Astrocyte of the spinal cord (primary cell): ENCODE results near the gene ARHGEF40.

ENCODE experiments used
- DNase-seq: peaks from one replicate; pipeline ENCODE4 v3.0.0; 2011; ENCODE audit warnings: low read depth, low spot score
- H3K4me3 ChIP-seq: 2 replicates; pipeline ENCODE4 v1.5.1; 2011; ENCODE audit warnings: low read depth, mild to moderate bottlenecking, low read length, moderate library complexity
- CTCF ChIP-seq: IDR thresholded peaks from 2 replicates; pipeline ENCODE4 v1.5.1; 2012; ENCODE audit warnings: low read depth, mild to moderate bottlenecking, low read length, inconsistent platforms
- in situ Hi-C: cut with HindIII; loops from 2 replicates; pipeline ENCODE4 v1.10.0; 2017; ENCODE audit warnings: low sequenced_read_pairs

ARHGEF40 gene

GRCh38 chr14:21098076-21098891 is 28.2 kb downstream of the ARHGEF40 start, which contains the start of gene ZNF219:
Gene ZNF219, minus strand, starts transcription at chr14:21098655. Its CDS starts 5,064 bp downstream, at chr14:21093591.
- in situ Hi-C loops, result no loop called here
- DNase-seq, result peak; percentile 30
- TF ChIP-seq CTCF, result no peak
- peak within 1 kb of the TSS; percentile 58 for H3K4me3 ChIP-seq

GRCh38 chr14:21098892-21099595 is 28.9 kb downstream of the ARHGEF40 start:
- no peak for TF ChIP-seq CTCF
- peak overlapping the region; percentile 58 for H3K4me3 ChIP-seq
- in situ Hi-C loops, result no loop called here
- no peak for DNase-seq

GRCh38 chr14:21099596-21099985 is 29.5 kb downstream of the ARHGEF40 start:
- no peak overlapping the region for H3K4me3 ChIP-seq
- in situ Hi-C loops, result no loop called here
- no peak for TF ChIP-seq CTCF
- no peak for DNase-seq

- in situ Hi-C loops, result no loop called here
- no peak for DNase-seq
- TF ChIP-seq CTCF, result no peak
- H3K4me3 ChIP-seq, result no peak within 1 kb of the TSS
These were observed 30.8 kb downstream of the ARHGEF40 start, which contains the start of gene TMEM253 for GRCh38 chr14:21100931-21101330. Gene TMEM253, plus strand, starts transcription at chr14:21101066. Its CDS starts 278 bp downstream, at chr14:21101344.

- DNase-seq, result no peak
- no peak overlapping the region for H3K4me3 ChIP-seq
- TF ChIP-seq CTCF, result no peak
- in situ Hi-C loops, result no loop called here
These were observed 31.8 kb downstream of the ARHGEF40 start for GRCh38 chr14:21101802-21102413.
